OCI-LY1 (cell line): Measurements from ENCODE around the gene TENM4.

Experiments used
- H2AFZ ChIP-seq: fragments of 200-600 bp; sonication (generic), shearing (Covaris generic); 2 replicates; pipeline ENCODE4 v1.6.0; 2014; ENCODE audit warnings: antibody characterized with exemption, mild to moderate bottlenecking, low read length
- H3F3A ChIP-seq: fragments of 200-600 bp; sonication (generic), shearing (Covaris generic); 2 replicates; pipeline ENCODE4 v1.6.0; 2014; ENCODE audit warnings: mild to moderate bottlenecking, antibody characterized with exemption, low read length, moderate library complexity; ENCODE audit not compliant: insufficient read depth
- H3K27ac ChIP-seq: fragments of 200-600 bp; sonication (generic); 2 replicates; pipeline ENCODE4 v1.5.1; 2014; ENCODE audit warnings: low read length, mixed run types, mild to moderate bottlenecking, low read depth; ENCODE audit not compliant: poor library complexity, severe bottlenecking
- H3K27me3 ChIP-seq: fragments of 200-600 bp; sonication (generic); 2 replicates; pipeline ENCODE4 v1.6.0; 2014; ENCODE audit warnings: antibody characterized with exemption, mild to moderate bottlenecking, low read length, moderate library complexity; ENCODE audit not compliant: insufficient read depth
- H3K36me3 ChIP-seq: fragments of 200-600 bp; sonication (generic); 2 replicates; pipeline ENCODE4 v1.6.1; 2014; ENCODE audit warnings: mild to moderate bottlenecking, antibody characterized with exemption, low read length, moderate library complexity, mixed read lengths; ENCODE audit not compliant: insufficient read depth
- H3K4me1 ChIP-seq: fragments of 200-600 bp; sonication (generic); 2 replicates; pipeline ENCODE4 v1.5.1; 2014; ENCODE audit warnings: mild to moderate bottlenecking, low read length, moderate library complexity; ENCODE audit not compliant: insufficient read depth, severe bottlenecking
- H3K4me2 ChIP-seq: fragments of 200-600 bp; sonication (generic), shearing (Covaris generic); 2 replicates; pipeline ENCODE4 v1.6.1; 2014; ENCODE audit warnings: low read length
- H3K4me3 ChIP-seq: fragments of 200-600 bp; sonication (generic); 2 replicates; pipeline ENCODE4 v1.5.1; 2014; ENCODE audit warnings: low read length, low read depth, mild to moderate bottlenecking, mixed read lengths; ENCODE audit not compliant: poor library complexity, severe bottlenecking
- H3K79me2 ChIP-seq: fragments of 200-600 bp; shearing (Covaris generic); 2 replicates; pipeline ENCODE4 v1.6.1; 2016; ENCODE audit warnings: mixed run types, low read length, mixed read lengths; ENCODE audit not compliant: insufficient read depth
- H3K9ac ChIP-seq: fragments of 200-600 bp; sonication (generic), shearing (Covaris generic); 2 replicates; pipeline ENCODE4 v1.6.1; 2014; ENCODE audit warnings: mild to moderate bottlenecking, low read length, mixed read lengths
- H3K9me2 ChIP-seq: fragments of 200-600 bp; sonication (generic), shearing (Covaris generic); 2 replicates; pipeline ENCODE4 v1.6.1; 2014; ENCODE audit warnings: low read depth, mild to moderate bottlenecking, low read length, mixed read lengths
- H3K9me3 ChIP-seq: fragments of 200-600 bp; shearing (Covaris generic); 2 replicates; pipeline ENCODE4 v1.6.1; 2014; ENCODE audit warnings: low read length, mixed read lengths
- H4K20me1 ChIP-seq: fragments of 200-600 bp; sonication (generic), shearing (Covaris generic); 2 replicates; pipeline ENCODE4 v1.6.0; 2016; ENCODE audit warnings: mild to moderate bottlenecking, low read length; ENCODE audit not compliant: insufficient read depth
- CTCF ChIP-seq: fragments of 200-600 bp; sonication (generic), shearing (Covaris generic); IDR thresholded peaks from 2 replicates; pipeline ENCODE4 v1.5.1; 2017; ENCODE audit warnings: mild to moderate bottlenecking, antibody characterized with exemption, low read length, moderate library complexity, mixed read lengths
- EZH2 ChIP-seq: fragments of 200-600 bp; sonication (generic), shearing (Covaris generic); IDR thresholded peaks from 2 replicates; pipeline ENCODE4 v1.8.0; 2017; ENCODE audit warnings: borderline replicate concordance, mixed run types, mild to moderate bottlenecking, antibody characterized with exemption, low read length, moderate library complexity, mixed read lengths

TENM4 gene

GRCh38 chr11:78664636-78665035, 776.2 kb downstream of the TENM4 start:
- Histone ChIP-seq H3K9ac (no peak overlapping the region), H3F3A (no peaks in the 10 kb centered on the region), H3K4me2 (no peak overlapping the region), H4K20me1 (no peaks in the 10 kb centered on the region), H3K79me2 (no peaks in the 10 kb centered on the region), H3K4me3 (no peak overlapping the region), H3K27ac (no peak overlapping the region), H3K4me1 (no peaks in the 10 kb centered on the region), H3K27me3 (no peaks in the 10 kb centered on the region), H3K9me2 (no peaks in the 10 kb centered on the region), H2AFZ (no peak overlapping the region), H3K36me3 (no peaks in the 10 kb centered on the region), H3K9me3 (no peaks in the 10 kb centered on the region)
- TF ChIP-seq EZH2 (no peak), CTCF (no peak)

- Histone ChIP-seq H3K4me1 (no peaks in the 10 kb centered on the region), H3K79me2 (no peaks in the 10 kb centered on the region), H3K36me3 (no peaks in the 10 kb centered on the region), H3K27me3 (no peaks in the 10 kb centered on the region), H3K9me2 (no peaks in the 10 kb centered on the region), H3K9ac (no peak overlapping the region), H3F3A (no peaks in the 10 kb centered on the region), H3K9me3 (no peaks in the 10 kb centered on the region), H2AFZ (no peak overlapping the region), H3K4me2 (no peak overlapping the region), H3K27ac (no peak overlapping the region), H4K20me1 (no peaks in the 10 kb centered on the region), H3K4me3 (no peak overlapping the region)
- TF ChIP-seq CTCF (no peak), EZH2 (no peak)
Observed at GRCh38 chr11:78662811-78663210, 778.0 kb downstream of the TENM4 start.

GRCh38 chr11:78660471-78660870, 780.4 kb downstream of the TENM4 start:
- Histone ChIP-seq H3K27me3 (no peaks in the 10 kb centered on the region), H3K4me2 (no peak overlapping the region)

More at GRCh38 chr11:78660471-78660870, 780.4 kb downstream of the TENM4 start:
- no peaks in the 10 kb centered on the region for H3F3A ChIP-seq
- H3K79me2 ChIP-seq: no peaks in the 10 kb centered on the region
- no peak overlapping the region for H3K4me3 ChIP-seq
- no peaks in the 10 kb centered on the region for H4K20me1 ChIP-seq
- H3K9me2 ChIP-seq: no peaks in the 10 kb centered on the region
- no peak for TF ChIP-seq CTCF
- TF ChIP-seq EZH2: no peak
- H3K9me3 ChIP-seq: no peaks in the 10 kb centered on the region
- H3K36me3 ChIP-seq: no peaks in the 10 kb centered on the region
- H3K9ac ChIP-seq: no peak overlapping the region
- H3K4me1 ChIP-seq: no peaks in the 10 kb centered on the region
- H2AFZ ChIP-seq: no peak overlapping the region
- no peak overlapping the region for H3K27ac ChIP-seq
